Karpas-422 (cell line): ENCODE measurements around the gene CALHM6. TPM values are rescaled to one million over a fixed set of nuclear protein-coding genes. Genes with fewer than 3 reads are reported as not detected.

Experiments
- DNase-seq: peaks from one replicate; pipeline ENCODE4 v3.0.0-alpha.2; 2015
- H2AFZ ChIP-seq: fragments of 200-600 bp; sonication (generic); 2 replicates; pipeline ENCODE4 v1.6.1; 2014; ENCODE audit warnings: antibody characterized with exemption, low read length, mixed read lengths
- H3K27ac ChIP-seq: fragments of 200-600 bp; sonication (generic); 2 replicates; pipeline ENCODE4 v1.5.1; 2014; ENCODE audit warnings: mild to moderate bottlenecking, low read length, moderate library complexity
- H3K27me3 ChIP-seq: fragments of 200-600 bp; sonication (generic); 2 replicates; pipeline ENCODE4 v1.6.1; 2014; ENCODE audit warnings: low read length, mixed read lengths
- H3K36me3 ChIP-seq: fragments of 200-600 bp; sonication (generic); 2 replicates; pipeline ENCODE4 v1.6.1; 2014; ENCODE audit warnings: low read length, mixed read lengths; ENCODE audit not compliant: insufficient read depth
- H3K4me1 ChIP-seq: fragments of 200-600 bp; sonication (generic); 2 replicates; pipeline ENCODE4 v1.6.1; 2014; ENCODE audit warnings: mild to moderate bottlenecking, low read length, mixed read lengths
- H3K4me2 ChIP-seq: fragments of 200-600 bp; sonication (generic); 2 replicates; pipeline ENCODE4 v1.6.1; 2014; ENCODE audit warnings: low read length, low read depth, mild to moderate bottlenecking; ENCODE audit not compliant: poor library complexity, severe bottlenecking
- H3K4me3 ChIP-seq: fragments of 200-600 bp; sonication (generic); 2 replicates; pipeline ENCODE4 v1.5.1; 2014; ENCODE audit warnings: mild to moderate bottlenecking, antibody characterized with exemption, low read length, mixed read lengths
- H3K79me2 ChIP-seq: fragments of 200-600 bp; sonication (generic); 2 replicates; pipeline ENCODE4 v1.6.1; 2014; ENCODE audit warnings: mild to moderate bottlenecking, low read length, mixed read lengths
- H3K9ac ChIP-seq: fragments of 200-600 bp; sonication (generic); 2 replicates; pipeline ENCODE4 v1.6.0; 2014; ENCODE audit warnings: low read length
- H3K9me2 ChIP-seq: fragments of 200-600 bp; sonication (generic), shearing (Covaris generic); replicated peaks from 2 replicates; pipeline ENCODE4 v1.6.0; 2014; ENCODE audit warnings: mild to moderate bottlenecking, low read length, moderate library complexity; ENCODE audit not compliant: insufficient read depth
- H3K9me3 ChIP-seq: fragments of 300-700, 200-600 bp; sonication (generic); 2 replicates; pipeline ENCODE4 v1.6.1; 2014; ENCODE audit warnings: low read length, mixed read lengths
- H4K20me1 ChIP-seq: fragments of 200-600 bp; sonication (generic); 2 replicates; pipeline ENCODE4 v1.6.1; 2014; ENCODE audit warnings: mild to moderate bottlenecking, antibody characterized with exemption, low read length, low read depth; ENCODE audit not compliant: insufficient read depth
- total RNA-seq: library from RNA; depleted of rRNA; stranded (reverse); fragments of >200 nt; shearing (Covaris generic); gene quantifications from 2 replicates; pipeline ENCODE4 v1.2.3, GENCODE V29; 2014; ENCODE audit warnings: low replicate concordance

CALHM6 gene
- total RNA-seq, 1 experiment from 2014 or later = not detected

GRCh38 chr6:116426551-116426950 lies 34.6 kb upstream of the CALHM6 start:
- Histone ChIP-seq H3K9me2 (no peaks in the 10 kb centered on the region), H4K20me1 (no peaks in the 10 kb centered on the region), H3K36me3 (no peaks in the 10 kb centered on the region), H3K9me3 (no peaks in the 10 kb centered on the region), H3K4me1 (no peaks in the 10 kb centered on the region), H3K79me2 (no peaks in the 10 kb centered on the region), H3K9ac (no peak overlapping the region), H3K27me3 (no peaks in the 10 kb centered on the region), H3K4me3 (no peak overlapping the region), H2AFZ (no peak overlapping the region), H3K27ac (no peak overlapping the region), H3K4me2 (no peak overlapping the region)
- DNase-seq = no peak

GRCh38 chr6:116429111-116429510 lies 32.1 kb upstream of the CALHM6 start:
- no peak overlapping the region for H3K9ac ChIP-seq
- no peaks in the 10 kb centered on the region for H3K9me2 ChIP-seq
- H3K27ac ChIP-seq = no peak overlapping the region
- H3K4me2 ChIP-seq = no peak overlapping the region
- no peak for DNase-seq
- no peaks in the 10 kb centered on the region for H4K20me1 ChIP-seq
- no peaks in the 10 kb centered on the region for H3K9me3 ChIP-seq
- no peaks in the 10 kb centered on the region for H3K36me3 ChIP-seq
- H3K79me2 ChIP-seq = no peaks in the 10 kb centered on the region
- no peak overlapping the region for H3K4me3 ChIP-seq
- no peaks in the 10 kb centered on the region for H3K4me1 ChIP-seq
- no peak overlapping the region for H2AFZ ChIP-seq
- no peaks in the 10 kb centered on the region for H3K27me3 ChIP-seq

- Histone ChIP-seq H3K27ac (no peak overlapping the region), H3K9me2 (no peaks in the 10 kb centered on the region), H3K4me1 (no peaks in the 10 kb centered on the region), H3K4me2 (no peak overlapping the region), H3K9me3 (no peaks in the 10 kb centered on the region), H4K20me1 (no peaks in the 10 kb centered on the region), H3K36me3 (no peaks in the 10 kb centered on the region), H3K4me3 (no peak overlapping the region), H3K79me2 (no peaks in the 10 kb centered on the region), H3K9ac (no peak overlapping the region), H2AFZ (no peak overlapping the region), H3K27me3 (no peaks in the 10 kb centered on the region)
- DNase-seq = no peak
Observed at GRCh38 chr6:116430860-116431259, 30.3 kb upstream of the CALHM6 start.

- H3K9me2 ChIP-seq = no peaks in the 10 kb centered on the region
Observed at GRCh38 chr6:116431964-116432595, 29.1 kb upstream of the CALHM6 start.

GRCh38 chr6:116433206-116433712 lies 27.9 kb upstream of the CALHM6 start:
- H3K9me3 ChIP-seq = no peaks in the 10 kb centered on the region
- H3K27ac ChIP-seq = no peak overlapping the region
- no peak for DNase-seq
- no peaks in the 10 kb centered on the region for H3K36me3 ChIP-seq
- no peak overlapping the region for H2AFZ ChIP-seq
- H3K27me3 ChIP-seq = no peaks in the 10 kb centered on the region
- H3K4me2 ChIP-seq = no peak overlapping the region
- H4K20me1 ChIP-seq = no peaks in the 10 kb centered on the region
- no peak overlapping the region for H3K9ac ChIP-seq
- H3K79me2 ChIP-seq = no peaks in the 10 kb centered on the region
- H3K4me3 ChIP-seq = no peak overlapping the region
- H3K4me1 ChIP-seq = no peaks in the 10 kb centered on the region
- no peaks in the 10 kb centered on the region for H3K9me2 ChIP-seq

More at GRCh38 chr6:116431964-116432595, 29.1 kb upstream of the CALHM6 start:
- Histone ChIP-seq H3K9me3 (no peaks in the 10 kb centered on the region), H3K27ac (no peak overlapping the region), H3K4me2 (no peak overlapping the region), H4K20me1 (no peaks in the 10 kb centered on the region), H2AFZ (no peak overlapping the region), H3K9ac (no peak overlapping the region), H3K27me3 (no peaks in the 10 kb centered on the region), H3K79me2 (no peaks in the 10 kb centered on the region), H3K4me1 (no peaks in the 10 kb centered on the region), H3K4me3 (no peak overlapping the region), H3K36me3 (no peaks in the 10 kb centered on the region)
- no peak for DNase-seq

DNA sequence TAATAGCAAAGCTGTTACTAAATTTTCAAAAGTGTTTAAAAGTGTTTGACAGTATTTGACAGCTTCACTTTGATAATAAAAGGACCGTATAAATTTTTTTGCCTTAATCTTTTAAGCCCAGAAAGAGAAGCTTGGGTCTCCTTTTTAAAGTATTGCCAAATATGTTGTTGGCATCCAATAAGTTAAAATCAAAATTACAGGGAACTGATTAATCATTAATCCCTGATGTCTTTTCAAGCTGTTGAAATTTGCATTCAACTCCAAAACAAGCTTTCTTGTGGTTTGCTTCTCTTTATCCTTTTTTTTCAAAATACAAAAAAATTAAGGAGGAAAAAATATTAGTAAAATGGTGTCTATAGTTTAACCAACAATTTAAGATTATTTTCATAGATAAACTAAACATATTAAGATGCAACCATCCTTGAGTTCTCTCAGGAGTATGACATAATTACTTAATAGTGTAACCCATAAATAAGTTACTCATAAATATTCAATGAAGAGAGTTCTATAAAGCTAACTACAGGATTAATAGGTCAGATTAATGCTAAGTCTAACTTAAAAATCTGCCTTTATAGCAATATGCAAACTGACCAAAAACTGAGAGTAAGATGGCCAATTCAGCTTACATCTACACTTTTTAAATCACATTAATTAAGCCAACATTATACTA lies 27.0 kb upstream of the CALHM6 start:
- Histone ChIP-seq H3K4me1 (no peaks in the 10 kb centered on the region), H3K9ac (no peak overlapping the region)
- DNase-seq = no peak

GRCh38 chr6:116436586-116436985 lies 24.6 kb upstream of the CALHM6 start:
- H3K9ac ChIP-seq = no peak overlapping the region
- no peak overlapping the region for H2AFZ ChIP-seq
- no peak overlapping the region for H3K27ac ChIP-seq
- H3K4me1 ChIP-seq = no peaks in the 10 kb centered on the region
- H3K79me2 ChIP-seq = no peaks in the 10 kb centered on the region
- H4K20me1 ChIP-seq = no peaks in the 10 kb centered on the region
- H3K27me3 ChIP-seq = no peaks in the 10 kb centered on the region
- no peak for DNase-seq
- H3K9me3 ChIP-seq = no peaks in the 10 kb centered on the region
- H3K4me3 ChIP-seq = no peak overlapping the region
- no peaks in the 10 kb centered on the region for H3K36me3 ChIP-seq
- H3K9me2 ChIP-seq = no peaks in the 10 kb centered on the region
- no peak overlapping the region for H3K4me2 ChIP-seq

More for the DNA sequence above, 27.0 kb upstream of the CALHM6 start:
- H3K9me2 ChIP-seq = no peaks in the 10 kb centered on the region
- no peak overlapping the region for H3K27ac ChIP-seq
- no peaks in the 10 kb centered on the region for H4K20me1 ChIP-seq
- no peaks in the 10 kb centered on the region for H3K36me3 ChIP-seq
- H3K4me3 ChIP-seq = no peak overlapping the region
- H3K4me2 ChIP-seq = no peak overlapping the region
- no peaks in the 10 kb centered on the region for H3K79me2 ChIP-seq
- H3K9me3 ChIP-seq = no peaks in the 10 kb centered on the region
- H2AFZ ChIP-seq = no peak overlapping the region
- H3K27me3 ChIP-seq = no peaks in the 10 kb centered on the region

DNA sequence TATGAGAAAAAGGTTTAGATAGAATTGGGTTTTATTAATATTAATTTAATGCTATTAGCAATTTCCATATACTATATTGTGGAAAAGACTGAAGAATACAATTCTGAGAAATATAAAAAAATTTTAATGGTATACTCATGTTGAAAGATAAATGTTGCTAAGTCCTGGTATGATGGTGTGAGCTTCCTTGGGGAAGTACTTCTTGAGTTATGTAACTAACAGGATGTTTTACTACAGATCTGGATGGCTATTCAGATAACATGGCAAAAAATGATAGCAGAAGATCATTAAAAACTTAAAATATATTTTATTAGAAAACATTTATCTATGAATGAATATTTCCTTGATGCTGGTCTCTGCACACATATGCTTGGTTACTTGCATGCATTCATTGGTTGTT lies 23.5 kb upstream of the CALHM6 start:
- H3K79me2 ChIP-seq = no peaks in the 10 kb centered on the region
- no peak overlapping the region for H2AFZ ChIP-seq
- no peaks in the 10 kb centered on the region for H3K9me3 ChIP-seq
- DNase-seq = no peak
- no peak overlapping the region for H3K4me2 ChIP-seq
- H4K20me1 ChIP-seq = no peaks in the 10 kb centered on the region
- H3K27ac ChIP-seq = no peak overlapping the region
- no peaks in the 10 kb centered on the region for H3K4me1 ChIP-seq
- no peak overlapping the region for H3K9ac ChIP-seq
- H3K36me3 ChIP-seq = no peaks in the 10 kb centered on the region
- H3K9me2 ChIP-seq = no peaks in the 10 kb centered on the region
- no peaks in the 10 kb centered on the region for H3K27me3 ChIP-seq
- no peak overlapping the region for H3K4me3 ChIP-seq
